Activated naive CD4-positive, alpha-beta T cell treated with anti-CD3 and anti-CD28 coated beads, Interleukin-2, amount 50 U/mL, for 72 hours (primary cell): ENCODE measurements around the gene AK8. TPM values are rescaled to one million over a fixed set of nuclear protein-coding genes. Genes with fewer than 3 reads are reported as not detected.

Experiments
- ATAC-seq, 2 donors: fragments of 150-1000 bp; cut with Tn5 transposase; 2 replicates each; pipeline ENCODE4 v1.10.0; 2021; ENCODE audit warnings: mild to moderate bottlenecking in 2 of 2, moderate library complexity in 2 of 2
- DNase-seq, 2 donors: peaks; one replicate each; pipeline ENCODE4 v3.0.0; 2021 to 2022; ENCODE audit warnings: low spot score in 2 of 2
- H3K27ac Mint-ChIP-seq, 2 donors: one replicate each; pipeline ENCODE4 v1.8.0; 2022; ENCODE audit warnings: mild to moderate bottlenecking in 2 of 2, mixed read lengths in 2 of 2
- H3K36me3 Mint-ChIP-seq, 2 donors: one replicate each; pipeline ENCODE4 v1.8.0; 2022; ENCODE audit warnings: mixed read lengths in 2 of 2
- H3K9me3 Mint-ChIP-seq, 2 donors: one replicate each; pipeline ENCODE4 v1.8.0; 2022; ENCODE audit warnings: mixed read lengths in 2 of 2
- total RNA-seq, 2 donors: library from RNA; stranded (reverse); gene quantifications; one replicate each; pipeline ENCODE4 v1.2.3, GENCODE V29; 2022

AK8 gene
- not detected for total RNA-seq

- DNase-seq (peak; percentile 79 to 83), ATAC-seq (peak; percentile 91 to 94)
- Mint-ChIP-seq H3K9me3 (no peaks in the 10 kb centered on the region), H3K27ac (peak within 1 kb of the TSS; percentile 79 to 85), H3K36me3 (no peaks in the 10 kb centered on the region)
Measured at GRCh38 chr9:132877824-132878694, at the start of gene AK8. AK8 (minus strand) TSS chr9:132878284; CDS start chr9:132878255, 29 bp downstream.

- DNase-seq, result no peak
- peaks cover 0 to 14% of the 10 kb centered on the region in 2 donors for H3K36me3 Mint-ChIP-seq
- H3K27ac Mint-ChIP-seq, result no peak overlapping the region
- ATAC-seq, result no peak
- H3K9me3 Mint-ChIP-seq, result no peaks in the 10 kb centered on the region
Measured at GRCh38 chr9:132927704-132928103, 49.6 kb upstream of the AK8 start.

- DNase-seq (no peak), ATAC-seq (no peak)
- H3K9me3 Mint-ChIP-seq, result no peaks in the 10 kb centered on the region
- H3K36me3 Mint-ChIP-seq, result peaks cover 6 to 11% of the 10 kb centered on the region in 2 donors
- H3K27ac Mint-ChIP-seq, result no peak overlapping the region
Measured at GRCh38 chr9:132923346-132923902, 45.3 kb upstream of the AK8 start.

GRCh38 chr9:132919614-132920268 is 41.7 kb upstream of the AK8 start:
- H3K9me3 Mint-ChIP-seq, result no peaks in the 10 kb centered on the region
- H3K27ac Mint-ChIP-seq, result peak overlapping the region; percentile 9 to 11
- H3K36me3 Mint-ChIP-seq, result peaks cover 0 to 27% of the 10 kb centered on the region in 2 donors
- ATAC-seq, result no peak
- no peak for DNase-seq

- ATAC-seq (no peak), DNase-seq (no peak)
- Mint-ChIP-seq H3K9me3 (no peaks in the 10 kb centered on the region), H3K36me3 (peaks cover 0 to 36% of the 10 kb centered on the region in 2 donors), H3K27ac (no peak overlapping the region)
Measured at GRCh38 chr9:132914924-132915323, 36.8 kb upstream of the AK8 start.

- Mint-ChIP-seq H3K27ac (no peak overlapping the region), H3K9me3 (no peaks in the 10 kb centered on the region), H3K36me3 (peaks cover 0 to 13% of the 10 kb centered on the region in 2 donors)
- no peak for ATAC-seq
- no peak for DNase-seq
Measured at GRCh38 chr9:132912131-132912530, 34.0 kb upstream of the AK8 start.

- no peak for DNase-seq
- Mint-ChIP-seq H3K9me3 (no peaks in the 10 kb centered on the region), H3K27ac (peak overlapping the region in 1 of 2 donors; percentile 22), H3K36me3 (peaks cover 0 to 9% of the 10 kb centered on the region in 2 donors)
- no peak for ATAC-seq
Measured at GRCh38 chr9:132910376-132910775, 32.3 kb upstream of the AK8 start.

GRCh38 chr9:132909311-132909710 is 31.2 kb upstream of the AK8 start:
- H3K9me3 Mint-ChIP-seq, result no peaks in the 10 kb centered on the region
- no peak overlapping the region for H3K27ac Mint-ChIP-seq
- peaks cover 0 to 9% of the 10 kb centered on the region in 2 donors for H3K36me3 Mint-ChIP-seq
- ATAC-seq (no peak), DNase-seq (no peak)

- Mint-ChIP-seq H3K9me3 (no peaks in the 10 kb centered on the region), H3K27ac (peak overlapping the region in 1 of 2 donors; percentile 36), H3K36me3 (peaks cover 0 to 9% of the 10 kb centered on the region in 2 donors)
- peak in 1 of 2 donors; percentile 44 for ATAC-seq
- no peak for DNase-seq
Measured at GRCh38 chr9:132908635-132909034, 30.6 kb upstream of the AK8 start.

GRCh38 chr9:132905726-132906125 is 27.6 kb upstream of the AK8 start:
- H3K27ac Mint-ChIP-seq, result peak overlapping the region; percentile 5 to 55
- no peaks in the 10 kb centered on the region for H3K9me3 Mint-ChIP-seq
- ATAC-seq, result no peak
- peaks cover 0 to 2% of the 10 kb centered on the region in 2 donors for H3K36me3 Mint-ChIP-seq
- DNase-seq, result no peak

GRCh38 chr9:132903574-132904492 is 25.7 kb upstream of the AK8 start:
- ATAC-seq (no peak), DNase-seq (no peak)
- Mint-ChIP-seq H3K27ac (no peak overlapping the region), H3K9me3 (no peaks in the 10 kb centered on the region), H3K36me3 (no peaks in the 10 kb centered on the region)

GRCh38 chr9:132901858-132902831 is 24.1 kb upstream of the AK8 start:
- H3K9me3 Mint-ChIP-seq, result no peaks in the 10 kb centered on the region
- peak; percentile 95 to 99 for ATAC-seq
- H3K27ac Mint-ChIP-seq, result peak overlapping the region in 1 of 2 donors; percentile 7
- no peaks in the 10 kb centered on the region for H3K36me3 Mint-ChIP-seq
- DNase-seq, result peak; percentile 73 to 81

GRCh38 chr9:132898051-132898450 is 20.0 kb upstream of the AK8 start:
- ATAC-seq (no peak), DNase-seq (no peak)
- no peaks in the 10 kb centered on the region for H3K9me3 Mint-ChIP-seq
- no peaks in the 10 kb centered on the region for H3K36me3 Mint-ChIP-seq
- no peak overlapping the region for H3K27ac Mint-ChIP-seq

GRCh38 chr9:132896906-132897305 is 18.8 kb upstream of the AK8 start:
- no peak for ATAC-seq
- peak overlapping the region in 1 of 2 donors; percentile 11 for H3K27ac Mint-ChIP-seq

GRCh38 chr9:132896264-132896663 is 18.2 kb upstream of the AK8 start:
- no peak for DNase-seq
- Mint-ChIP-seq H3K27ac (no peak overlapping the region), H3K36me3 (no peaks in the 10 kb centered on the region), H3K9me3 (no peaks in the 10 kb centered on the region)
- ATAC-seq, result no peak

More at GRCh38 chr9:132896906-132897305, 18.8 kb upstream of the AK8 start:
- DNase-seq, result no peak
- H3K9me3 Mint-ChIP-seq, result no peaks in the 10 kb centered on the region
- no peaks in the 10 kb centered on the region for H3K36me3 Mint-ChIP-seq
